Keratinocyte (primary cell): ENCODE data around the gene ATOX1. TPM values are rescaled to one million over a fixed set of nuclear protein-coding genes. Genes with fewer than 3 reads are reported as not detected.

Source experiments
- DNase-seq: peaks from one replicate; pipeline ENCODE4 v3.0.0-alpha.2; 2011; ENCODE audit warnings: low read depth, missing footprints, low spot score
- FAIRE-seq: peaks from 2 replicates; lab custom pipeline; 2011; peaks lifted over from hg19 to GRCh38; lab: Jason Lieb, UNC
- H2AFZ ChIP-seq: 2 replicates; pipeline ENCODE4 v1.6.0; 2012; ENCODE audit warnings: low read length, control low read depth, inconsistent platforms; ENCODE audit not compliant: control insufficient read depth
- H3K27ac ChIP-seq: 2 replicates; pipeline ENCODE4 v1.5.1; 2011; ENCODE audit warnings: low read length; ENCODE audit not compliant: control insufficient read depth, insufficient read depth
- H3K27me3 ChIP-seq: 3 replicates; pipeline ENCODE4 v1.6.0; 2011; ENCODE audit warnings: low read length; ENCODE audit not compliant: control insufficient read depth, insufficient read depth; ENCODE audit errors: extremely low read depth
- H3K36me3 ChIP-seq, 2 experiments: 2 replicates in 1 of 2; 3 replicates in 1 of 2; pipeline ENCODE4 v1.5.1; 2011; ENCODE audit warnings: low read length in 2 of 2, mild to moderate bottlenecking in 1 of 2; ENCODE audit not compliant: control insufficient read depth in 2 of 2, insufficient read depth in 2 of 2; ENCODE audit errors: extremely low read depth in 1 of 2
- H3K4me1 ChIP-seq: 3 replicates; pipeline ENCODE4 v1.5.1; 2011; ENCODE audit warnings: low read length; ENCODE audit not compliant: control insufficient read depth, insufficient read depth; ENCODE audit errors: extremely low read depth
- H3K4me2 ChIP-seq: 3 replicates; pipeline ENCODE4 v1.6.0; 2011; ENCODE audit warnings: low read depth, low read length; ENCODE audit not compliant: control insufficient read depth, insufficient read depth; ENCODE audit errors: extremely low read depth
- H3K4me3 ChIP-seq, 3 experiments: fragments of 200-600 bp in 1 of 3; sonication (generic) in 1 of 3; 2 replicates in 2 of 3; 3 replicates in 1 of 3; pipeline ENCODE4 v1.5.1; 2011 to 2016; ENCODE audit warnings: low read length in 3 of 3, mild to moderate bottlenecking in 3 of 3, control low read depth in 2 of 3, inconsistent platforms in 1 of 3, low read depth in 1 of 3, mixed read lengths in 1 of 3, mixed run types in 1 of 3, moderate library complexity in 1 of 3; ENCODE audit not compliant: control insufficient read depth in 2 of 3, insufficient read depth in 2 of 3; ENCODE audit errors: extremely low read depth in 1 of 3
- H3K79me2 ChIP-seq: 2 replicates; pipeline ENCODE4 v1.6.0; 2012; ENCODE audit warnings: low read length; ENCODE audit not compliant: control insufficient read depth, insufficient read depth
- H3K9ac ChIP-seq: 3 replicates; pipeline ENCODE4 v1.6.0; 2011; ENCODE audit warnings: low read length; ENCODE audit not compliant: control insufficient read depth, insufficient read depth; ENCODE audit errors: extremely low read depth
- H3K9me1 ChIP-seq: 3 replicates; pipeline ENCODE4 v1.6.0; 2011; ENCODE audit warnings: low read length; ENCODE audit not compliant: control insufficient read depth, insufficient read depth; ENCODE audit errors: extremely low read depth
- H3K9me3 ChIP-seq: 2 replicates; pipeline ENCODE4 v1.5.1; 2012; ENCODE audit warnings: low read depth, low read length; ENCODE audit not compliant: control insufficient read depth
- H4K20me1 ChIP-seq: 3 replicates; pipeline ENCODE4 v1.6.0; 2011; ENCODE audit warnings: low read length; ENCODE audit not compliant: control insufficient read depth, insufficient read depth; ENCODE audit errors: extremely low read depth
- CTCF ChIP-seq, 3 experiments: IDR thresholded peaks in 1 of 3; conservative IDR thresholded peaks in 1 of 3; optimal IDR thresholded peaks in 1 of 3; 2 replicates in 2 of 3; 3 replicates in 1 of 3; pipeline versions ENCODE3 to v1.5.1; 2011; ENCODE audit warnings: low read length in 3 of 3, mild to moderate bottlenecking in 3 of 3, moderate library complexity in 2 of 3, control low read depth in 1 of 3, inconsistent platforms in 1 of 3; ENCODE audit not compliant: insufficient read depth in 2 of 3; ENCODE audit errors: extremely low read depth in 1 of 3
- EZH2 ChIP-seq: IDR thresholded peaks from one replicate; pipeline ENCODE4 v1.6.1; 2012; ENCODE audit warnings: inconsistent platforms, mild to moderate bottlenecking, low read length, moderate library complexity
- dilution Hi-C: fragments of 300-500 bp; cut with MboI; formaldehyde crosslinking; loops from one replicate; pipeline ENCODE4 v1.7.0; 2020; ENCODE audit warnings: low sequenced_read_pairs; ENCODE audit not compliant: extremely low pct_ligation_motif_present
- polyA plus RNA-seq, 5 experiments: library from polyadenylated mRNA; depleted of rRNA in 3 of 5; stranded (reverse) in 3 of 5; stranded (forward) in 1 of 5; unstranded in 1 of 5; fragments of >200 nt; gene quantifications; 1 replicate in 1 of 5; 2 replicates in 3 of 5; 3 replicates in 1 of 5; pipeline versions ENCODE4 v1.2.1 to v1.2.3, GENCODE V29; 2011 to 2012; ENCODE audit warnings: missing spikeins in 2 of 5, low read depth in 1 of 5, low replicate concordance in 1 of 5

The ATOX1 gene
- polyA plus RNA-seq, 1 donor (not counting 4 experiments of a cell fraction or from before 2014, with no cell fraction given) = 173 TPM

- peaks cover under 1% of the 10 kb centered on the region for H3K9me1 ChIP-seq
- FAIRE-seq = no peak
- H2AFZ ChIP-seq = no peak overlapping the region
- H3K27me3 ChIP-seq = no peaks in the 10 kb centered on the region
- H3K27ac ChIP-seq = no peak overlapping the region
- peaks cover 27 to 59% of the 10 kb centered on the region in 2 experiments for H3K36me3 ChIP-seq
- no peak for TF ChIP-seq EZH2
- no peak for TF ChIP-seq CTCF (optimal IDR thresholded peaks at IDR 0.05 in 1 of 3, IDR thresholded peaks at IDR 0.05 in 1 of 3, conservative IDR thresholded peaks at IDR 0.05 in 1 of 3; ENCODE audit: extremely low read depth in 1 of 3, insufficient read depth in 2 of 3, low read length in 3 of 3)
- no peak overlapping the region for H3K4me3 ChIP-seq
- no peaks in the 10 kb centered on the region for H3K4me1 ChIP-seq
- no peak for DNase-seq
- peaks cover 92% of the 10 kb centered on the region for H3K79me2 ChIP-seq
- H4K20me1 ChIP-seq = peaks cover 11% of the 10 kb centered on the region
- H3K9me3 ChIP-seq = no peaks in the 10 kb centered on the region
- H3K9ac ChIP-seq = no peak overlapping the region
- dilution Hi-C loops = no loop called here
- no peak overlapping the region for H3K4me2 ChIP-seq
Measured at GRCh38 chr5:151793358-151793757, 34.9 kb upstream of the ATOX1 start.

DNA sequence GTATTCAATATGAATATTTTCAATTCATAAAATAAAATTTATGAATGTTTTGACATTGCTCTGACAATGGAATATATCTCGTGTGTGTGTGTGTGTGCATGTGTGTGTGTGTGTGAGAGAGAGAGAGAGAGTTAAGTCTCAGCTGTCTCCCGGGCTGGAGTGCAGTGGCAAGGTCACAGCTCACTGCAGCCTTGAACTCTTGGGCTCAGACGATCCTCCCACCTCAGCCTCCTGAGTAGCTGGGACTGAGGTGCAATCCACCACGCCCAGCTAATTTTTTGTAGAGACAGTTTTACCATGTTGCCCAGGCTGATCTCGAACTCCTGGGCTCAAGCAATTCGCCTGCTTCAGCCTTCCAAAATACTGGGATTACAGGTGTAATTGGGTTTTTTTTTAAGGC is 29.4 kb upstream of the ATOX1 start:
- TF ChIP-seq EZH2 = no peak
- no peak for TF ChIP-seq CTCF (optimal IDR thresholded peaks at IDR 0.05 in 1 of 3, IDR thresholded peaks at IDR 0.05 in 1 of 3, conservative IDR thresholded peaks at IDR 0.05 in 1 of 3; ENCODE audit: extremely low read depth in 1 of 3, insufficient read depth in 2 of 3, low read length in 3 of 3)
- no peak overlapping the region for H3K4me2 ChIP-seq
- H3K27ac ChIP-seq = no peak overlapping the region
- H3K27me3 ChIP-seq = no peaks in the 10 kb centered on the region
- no peaks in the 10 kb centered on the region for H3K9me3 ChIP-seq
- no peaks in the 10 kb centered on the region for H3K4me1 ChIP-seq
- H3K36me3 ChIP-seq = peaks cover 8 to 35% of the 10 kb centered on the region in 2 experiments
- peaks cover 42% of the 10 kb centered on the region for H4K20me1 ChIP-seq
- dilution Hi-C loops = no loop called here
- H3K9ac ChIP-seq = no peak overlapping the region
- H3K79me2 ChIP-seq = peaks cover 96% of the 10 kb centered on the region
- no peaks in the 10 kb centered on the region for H3K9me1 ChIP-seq
- no peak overlapping the region for H2AFZ ChIP-seq
- H3K4me3 ChIP-seq = no peak overlapping the region
- DNase-seq (no peak), FAIRE-seq (no peak)
